AG09319 (cell line): ENCODE measurements around the gene ERCC5.

ENCODE experiments used
- DNase-seq: peaks from one replicate; pipeline ENCODE4 v3.0.0-alpha.2; 2010; ENCODE audit warnings: low read depth; ENCODE audit errors: extremely low read depth
- CTCF ChIP-seq: IDR thresholded peaks from 2 replicates; pipeline ENCODE4 v1.5.1; 2011; ENCODE audit warnings: low read depth, mild to moderate bottlenecking, inconsistent platforms, low read length, moderate library complexity

ERCC5 gene

DNA sequence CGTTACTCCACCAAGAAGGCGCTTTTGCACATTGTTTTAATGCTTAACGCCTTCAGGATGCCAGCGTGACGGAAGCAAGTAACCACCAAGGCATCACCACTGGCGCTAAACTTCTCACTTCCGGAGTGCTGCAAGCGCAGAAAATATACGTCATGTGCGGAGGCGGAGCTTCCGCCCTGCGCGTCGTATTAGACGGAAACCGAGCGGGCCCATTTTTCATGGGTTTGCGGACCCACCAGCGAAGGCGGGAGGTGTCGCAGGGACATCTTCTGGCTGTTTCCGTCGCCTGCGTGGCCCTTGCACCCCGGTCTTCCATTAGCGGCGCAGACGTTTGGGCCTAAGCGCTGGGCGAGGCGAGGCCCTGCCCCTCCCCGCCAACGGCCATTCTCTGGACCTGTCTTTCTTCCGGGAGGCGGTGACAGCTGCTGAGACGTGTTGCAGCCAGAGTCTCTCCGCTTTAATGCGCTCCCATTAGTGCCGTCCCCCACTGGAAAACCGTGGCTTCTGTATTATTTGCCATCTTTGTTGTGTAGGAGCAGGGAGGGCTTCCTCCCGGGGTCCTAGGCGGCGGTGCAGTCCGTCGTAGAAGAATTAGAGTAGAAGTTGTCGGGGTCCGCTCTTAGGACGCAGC, at the start of gene ERCC5:
ERCC5 (plus strand) TSS at position 403 of the 631 bp plus-strand sequence. CDS start 235 bp downstream, outside the sequence.
- peak; percentile 85 for DNase-seq
- no peak for TF ChIP-seq CTCF

DNA sequence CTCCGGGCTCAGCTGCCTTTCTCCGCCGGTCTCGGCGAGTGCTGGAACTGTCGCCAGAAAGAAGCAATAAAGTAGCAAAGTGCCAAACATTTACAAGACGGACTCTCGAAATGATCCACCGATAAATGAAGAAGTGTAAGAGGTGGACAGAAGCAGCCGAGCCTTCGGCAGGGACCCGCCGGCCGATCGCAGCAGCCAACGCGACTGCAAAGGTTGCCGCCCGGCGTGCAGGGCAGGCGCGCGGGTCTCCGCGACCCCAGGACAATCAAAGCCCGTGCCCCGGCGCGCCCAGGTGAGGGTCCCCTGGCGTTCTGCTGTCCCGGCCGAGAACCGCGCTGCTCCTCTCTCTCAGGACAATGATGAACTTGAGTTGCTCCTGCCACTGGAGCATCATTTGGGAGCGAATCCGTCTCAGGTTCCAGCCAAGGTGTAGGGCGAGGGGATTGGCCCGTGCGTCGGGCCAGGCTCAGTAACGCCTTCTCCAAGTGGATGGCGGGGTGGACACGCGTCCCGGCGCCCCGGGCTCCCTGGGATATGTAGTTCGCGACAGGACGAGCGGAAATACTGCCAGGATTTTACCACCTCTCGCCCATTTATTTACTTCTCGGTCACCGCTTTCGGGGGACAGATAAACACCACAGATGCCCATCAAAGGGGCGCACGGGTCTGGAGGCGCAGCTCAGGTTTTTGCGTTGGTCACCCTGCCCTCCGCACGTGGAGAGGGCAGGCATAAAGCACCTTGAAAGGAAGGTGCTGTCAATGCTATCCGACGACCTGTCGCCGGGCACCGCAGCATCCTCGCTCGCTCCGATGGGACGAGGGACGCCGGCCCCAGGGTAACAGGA, 47.0 kb upstream of the ERCC5 start, which contains the start of the genes BIVM and POGLUT2:
BIVM (plus strand) TSS at position 539 of the 845 bp plus-strand sequence. CDS start 8,149 bp downstream, outside the sequence.
POGLUT2 (minus strand) TSS at position 396 of the 845 bp plus-strand sequence; CDS start at position 90, 306 bp downstream.
- TF ChIP-seq CTCF, result no peak

DNA sequence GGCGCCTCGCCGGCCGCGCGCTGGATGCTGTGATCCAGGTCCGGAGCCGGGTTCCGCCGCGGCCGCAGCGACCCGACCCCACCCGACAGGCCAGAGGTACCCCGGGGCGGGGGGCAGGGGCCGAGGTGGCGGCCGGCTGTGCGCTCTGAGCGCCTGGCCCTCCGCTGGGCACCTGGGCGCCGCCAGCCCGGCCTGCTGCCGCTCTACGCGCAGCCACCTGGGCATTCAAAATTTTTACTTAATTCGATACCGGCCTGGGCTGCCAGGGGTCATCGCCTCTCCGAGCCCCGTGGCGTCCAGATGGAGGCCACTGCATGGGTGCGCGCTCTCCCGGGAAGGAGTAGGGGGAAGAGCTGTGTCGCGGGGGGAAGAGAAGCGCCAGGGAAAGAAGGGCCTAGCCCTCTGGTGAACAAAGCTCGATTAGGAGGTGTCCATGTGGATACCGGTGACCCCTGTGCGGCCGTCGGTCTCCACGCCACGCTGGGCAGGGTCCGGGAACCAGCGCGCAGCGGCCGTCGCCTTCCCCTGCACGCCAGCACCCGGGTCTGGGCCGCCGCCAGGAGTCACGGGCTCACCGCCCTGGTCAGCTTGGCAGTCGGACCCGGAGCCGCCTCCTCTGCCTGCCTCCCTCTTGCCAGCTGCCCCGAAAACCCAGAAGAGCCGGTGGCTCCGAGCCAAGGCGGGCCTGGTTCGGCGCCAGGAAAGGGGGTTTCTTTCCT, 46.2 kb upstream of the ERCC5 start:
- TF ChIP-seq CTCF, result no peak
- no peak for DNase-seq

More for the DNA sequence above, 47.0 kb upstream of the ERCC5 start, which contains the start of the genes BIVM and POGLUT2:
- DNase-seq, result peak; percentile 74

- DNase-seq, result peak; percentile 46
- peak; percentile 70 for TF ChIP-seq CTCF
Measured at GRCh38 chr13:102800145-102801041, 45.4 kb upstream of the ERCC5 start.

DNA sequence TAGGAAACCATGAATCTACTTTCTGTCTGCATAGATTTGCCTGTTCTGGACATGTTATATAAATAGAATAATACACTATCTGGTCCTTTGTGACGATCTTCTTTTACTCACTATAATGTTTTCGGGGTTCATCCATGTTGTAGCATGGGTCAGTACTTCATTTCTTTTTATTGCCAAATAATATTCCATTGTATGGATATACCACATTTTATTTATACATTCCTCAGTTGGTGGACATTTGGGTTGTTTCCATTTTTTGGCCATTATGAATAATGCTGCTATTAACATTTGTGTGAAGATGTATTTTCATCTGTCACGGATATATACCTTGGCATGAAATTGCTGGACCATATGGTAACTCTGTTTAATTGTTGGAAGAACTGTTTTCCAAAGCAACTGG, 40.2 kb upstream of the ERCC5 start:
- no peak for TF ChIP-seq CTCF
- DNase-seq, result no peak

DNA sequence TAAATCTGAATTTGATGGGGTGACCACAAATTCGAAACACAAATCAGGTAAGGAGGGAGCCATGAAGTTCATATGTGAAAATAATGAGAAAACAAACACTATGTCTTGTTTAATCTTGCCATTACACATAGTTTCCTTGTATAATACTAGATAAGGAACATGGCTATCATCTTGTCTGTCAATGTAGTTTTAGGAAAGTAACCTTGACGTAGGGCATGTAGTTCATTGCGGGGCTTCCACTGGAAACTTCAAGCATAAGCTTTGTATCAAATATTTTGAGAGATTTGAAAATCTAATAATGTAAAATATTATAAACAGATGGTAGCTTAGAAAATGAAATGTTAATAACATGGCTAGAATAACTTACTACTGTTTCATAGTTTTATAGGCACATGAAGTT, 38.1 kb upstream of the ERCC5 start:
- no peak for TF ChIP-seq CTCF

More for the DNA sequence above, 38.1 kb upstream of the ERCC5 start:
- no peak for DNase-seq
